Esophagus (tissue), 2 donors: Measurements from ENCODE around the gene HOXA3. TPM values are rescaled to one million over a fixed set of nuclear protein-coding genes. Genes with fewer than 3 reads are reported as not detected.

Experiments
- H3K27ac ChIP-seq, 2 donors: one replicate each; pipeline ENCODE4 v1.5.1; 2013; ENCODE audit warnings: low read depth in 2 of 2, mild to moderate bottlenecking in 2 of 2, inconsistent platforms in 1 of 2, low read length in 1 of 2, moderate library complexity in 1 of 2
- H3K27me3 ChIP-seq, 2 donors: one replicate each; pipeline ENCODE4 v1.6.1; 2013; ENCODE audit warnings: low read length in 2 of 2, control low read depth in 1 of 2, mild to moderate bottlenecking in 1 of 2; ENCODE audit not compliant: insufficient read depth in 2 of 2, control insufficient read depth in 1 of 2
- H3K36me3 ChIP-seq, 2 donors: one replicate each; pipeline ENCODE4 v1.6.1; 2013; ENCODE audit warnings: low read length in 1 of 2; ENCODE audit not compliant: control insufficient read depth in 2 of 2, insufficient read depth in 2 of 2
- H3K4me1 ChIP-seq, 2 donors: one replicate each; pipeline ENCODE4 v1.6.1; 2013; ENCODE audit warnings: low read length in 1 of 2; ENCODE audit not compliant: control insufficient read depth in 2 of 2, insufficient read depth in 2 of 2
- H3K4me3 ChIP-seq, 2 donors: one replicate each; pipeline ENCODE4 v1.5.1; 2013; ENCODE audit warnings: low read length in 2 of 2, mild to moderate bottlenecking in 2 of 2, low read depth in 1 of 2, moderate library complexity in 1 of 2
- H3K9me3 ChIP-seq, 2 donors: one replicate each; pipeline ENCODE4 v1.6.1; 2013; ENCODE audit warnings: mild to moderate bottlenecking in 2 of 2, low read depth in 1 of 2, low read length in 1 of 2, moderate library complexity in 1 of 2; ENCODE audit not compliant: control insufficient read depth in 2 of 2, insufficient read depth in 1 of 2
- WGBS, 2 donors: extraction: QIAGEN DNeasy Blood & Tissue Kit; methylation state at CpG; one replicate each; pipeline ENCODE4 v1.1.7; 2013; 5-methylcytosine and 5-hydroxymethylcytosine counted together
- polyA plus RNA-seq, 2 donors: library from polyadenylated mRNA; stranded (reverse); fragments of 200-250 nt; gene quantifications; one replicate each; pipeline ENCODE4 v1.2.3, GENCODE V29; 2013
- donor health status: healthy with polysubstance abuse.
- donor health status: Bipolar disorder and iron deficiency.

HOXA3 gene
- polyA plus RNA-seq, 2 donors = 3.3 to 4.3 TPM

GRCh38 chr7:27154901-27155815, 2.8 kb upstream of the HOXA3 start:
- Histone ChIP-seq H3K36me3 (no peaks in the 10 kb centered on the region), H3K27me3 (peaks cover 4 to 41% of the 10 kb centered on the region in 2 donors), H3K4me1 (peaks cover 4 to 18% of the 10 kb centered on the region in 2 donors), H3K4me3 (peak overlapping the region; percentile 18 to 49), H3K9me3 (peaks cover 0 to 5% of the 10 kb centered on the region in 2 donors), H3K27ac (no peak overlapping the region)
- 8 to 15% methylated on average over 48 of the region's 48 CpGs for WGBS, 2 donors

- Histone ChIP-seq H3K27me3 (peaks cover 4 to 41% of the 10 kb centered on the region in 2 donors), H3K27ac (no peak overlapping the region), H3K36me3 (no peaks in the 10 kb centered on the region), H3K9me3 (peaks cover 0 to 3% of the 10 kb centered on the region in 2 donors), H3K4me3 (no peak overlapping the region), H3K4me1 (peaks cover 4 to 18% of the 10 kb centered on the region in 2 donors)
- WGBS, 2 donors = 40 to 64% methylated on average over 10 of the region's 10 CpGs
These were observed 2.0 kb upstream of the HOXA3 start for GRCh38 chr7:27154369-27154768.

GRCh38 chr7:27153526-27153925, 1.1 kb upstream of the HOXA3 start:
- Histone ChIP-seq H3K4me1 (peaks cover 4 to 19% of the 10 kb centered on the region in 2 donors), H3K4me3 (no peak overlapping the region), H3K9me3 (peaks cover 0 to 1% of the 10 kb centered on the region in 2 donors), H3K27me3 (peaks cover 0 to 38% of the 10 kb centered on the region in 2 donors), H3K36me3 (no peaks in the 10 kb centered on the region), H3K27ac (no peak overlapping the region)
- 72 to 73% methylated on average over 3 of the region's 3 CpGs for WGBS, 2 donors

GRCh38 chr7:27152816-27153442, 546 bp upstream of the HOXA3 start:
- peaks cover 4 to 24% of the 10 kb centered on the region in 2 donors for H3K4me1 ChIP-seq

GRCh38 chr7:27151341-27151930, 947 bp downstream of the HOXA3 start:
- no peaks in the 10 kb centered on the region for H3K36me3 ChIP-seq
- WGBS, 2 donors = 10 to 11% methylated on average over 27 of the region's 27 CpGs
- H3K27me3 ChIP-seq = peaks cover 0 to 33% of the 10 kb centered on the region in 2 donors
- peak overlapping the region in 1 of 2 donors; percentile 25 for H3K27ac ChIP-seq
- H3K4me3 ChIP-seq = peak overlapping the region; percentile 31 to 38
- no peaks in the 10 kb centered on the region for H3K9me3 ChIP-seq
- H3K4me1 ChIP-seq = peaks cover 4 to 24% of the 10 kb centered on the region in 2 donors

More at GRCh38 chr7:27152816-27153442, 546 bp upstream of the HOXA3 start:
- peak overlapping the region in 1 of 2 donors; percentile 32 for H3K4me3 ChIP-seq
- no peaks in the 10 kb centered on the region for H3K36me3 ChIP-seq
- peaks cover 0 to 37% of the 10 kb centered on the region in 2 donors for H3K27me3 ChIP-seq
- 33 to 46% methylated on average over 19 to 22 of the region's 22 CpGs for WGBS, 2 donors
- no peak overlapping the region for H3K27ac ChIP-seq
- H3K9me3 ChIP-seq = no peaks in the 10 kb centered on the region

- H3K27me3 ChIP-seq = peaks cover 0 to 27% of the 10 kb centered on the region in 2 donors
- peak overlapping the region; percentile 31 to 38 for H3K4me3 ChIP-seq
- no peaks in the 10 kb centered on the region for H3K36me3 ChIP-seq
- 4 to 6% methylated on average over 48 to 58 of the region's 58 CpGs for WGBS, 2 donors
- H3K9me3 ChIP-seq = no peaks in the 10 kb centered on the region
- peaks cover 4 to 24% of the 10 kb centered on the region in 2 donors for H3K4me1 ChIP-seq
- H3K27ac ChIP-seq = peak overlapping the region; percentile 16 to 25
These were observed 1.6 kb downstream of the HOXA3 start for GRCh38 chr7:27150568-27151340.

GRCh38 chr7:27149842-27150567, 2.4 kb downstream of the HOXA3 start:
- Histone ChIP-seq H3K4me3 (peak overlapping the region; percentile 31 to 38), H3K4me1 (peaks cover 4 to 18% of the 10 kb centered on the region in 2 donors), H3K27ac (no peak overlapping the region), H3K36me3 (no peaks in the 10 kb centered on the region), H3K27me3 (peaks cover 0 to 21% of the 10 kb centered on the region in 2 donors), H3K9me3 (no peaks in the 10 kb centered on the region)
- WGBS, 2 donors = 65 to 67% methylated on average over 13 of the region's 13 CpGs

GRCh38 chr7:27148756-27149641, 3.4 kb downstream of the HOXA3 start:
- Histone ChIP-seq H3K27me3 (peaks cover 0 to 12% of the 10 kb centered on the region in 2 donors), H3K9me3 (no peaks in the 10 kb centered on the region)
- WGBS, 2 donors = 47 to 68% methylated on average over 25 to 30 of the region's 30 CpGs

More at GRCh38 chr7:27148756-27149641, 3.4 kb downstream of the HOXA3 start:
- Histone ChIP-seq H3K27ac (peak overlapping the region in 1 of 2 donors; percentile 9), H3K4me3 (no peak overlapping the region), H3K4me1 (peaks cover 0 to 15% of the 10 kb centered on the region in 2 donors), H3K36me3 (no peaks in the 10 kb centered on the region)
